Neuronal stem cell (in vitro differentiated cells): ENCODE measurements around the gene PFKP.
A peak's percentile ranks its signal among the peaks of the same experiment; 100 is the strongest.

ENCODE experiments used
- DNase-seq: peaks from one replicate; pipeline ENCODE4 v3.0.0-alpha.2; 2013; ENCODE audit warnings: low spot score
- H2AFZ ChIP-seq: one replicate; pipeline ENCODE4 v1.6.1; 2013; ENCODE audit warnings: mild to moderate bottlenecking, low read length, inconsistent platforms
- H2AK5ac ChIP-seq: 2 replicates; pipeline ENCODE4 v1.6.1; 2013; ENCODE audit warnings: low read depth, mild to moderate bottlenecking, inconsistent platforms, low read length, moderate library complexity, mixed read lengths
- H2BK120ac ChIP-seq: 2 replicates; pipeline ENCODE4 v1.6.1; 2013; ENCODE audit warnings: low read depth, mild to moderate bottlenecking, inconsistent platforms, low read length, moderate library complexity, mixed read lengths
- H2BK12ac ChIP-seq: one replicate; pipeline ENCODE4 v1.6.1; 2013; ENCODE audit warnings: low read length, inconsistent platforms
- H2BK15ac ChIP-seq: 2 replicates; pipeline ENCODE4 v1.6.1; 2013; ENCODE audit warnings: mild to moderate bottlenecking, low read length, inconsistent platforms, mixed read lengths
- H2BK5ac ChIP-seq: one replicate; pipeline ENCODE4 v1.6.1; 2013; ENCODE audit warnings: inconsistent platforms, mild to moderate bottlenecking, low read length, moderate library complexity
- H3K14ac ChIP-seq: one replicate; pipeline ENCODE4 v1.6.1; 2013; ENCODE audit warnings: low read length, inconsistent platforms
- H3K18ac ChIP-seq: 2 replicates; pipeline ENCODE4 v1.6.1; 2013; ENCODE audit warnings: low read length, inconsistent platforms
- H3K23ac ChIP-seq: 2 replicates; pipeline ENCODE4 v1.6.1; 2013; ENCODE audit warnings: low read depth, mild to moderate bottlenecking, mixed read lengths, low read length, inconsistent platforms; ENCODE audit not compliant: poor library complexity
- H3K27ac ChIP-seq: replicated peaks from 3 replicates; pipeline ENCODE4 v1.5.1; 2013; ENCODE audit warnings: low read length, inconsistent platforms
- H3K27me3 ChIP-seq, 3 experiments: 2 replicates each; pipeline ENCODE4 v1.6.1; 2013; ENCODE audit warnings: low read length in 3 of 3, mild to moderate bottlenecking in 2 of 3, inconsistent platforms in 1 of 3, low read depth in 1 of 3, mixed read lengths in 1 of 3, moderate library complexity in 1 of 3; ENCODE audit not compliant: control insufficient read depth in 3 of 3, insufficient read depth in 3 of 3
- H3K36me3 ChIP-seq, 2 donors: replicated peaks in 1 of 2; 2 replicates each; pipeline ENCODE4 v1.6.1; 2013; ENCODE audit warnings: low read length in 2 of 2; ENCODE audit not compliant: control insufficient read depth in 2 of 2, insufficient read depth in 2 of 2
- H3K4ac ChIP-seq: 2 replicates; pipeline ENCODE4 v1.6.1; 2013; ENCODE audit warnings: inconsistent platforms, mild to moderate bottlenecking, low read length, moderate library complexity
- H3K4me1 ChIP-seq, 2 donors: 1 replicate in 1 of 2; 2 replicates in 1 of 2; pipeline ENCODE4 v1.6.1; 2013; ENCODE audit warnings: low read length in 2 of 2, low read depth in 1 of 2; ENCODE audit not compliant: control insufficient read depth in 2 of 2, insufficient read depth in 1 of 2
- H3K4me2 ChIP-seq: one replicate; pipeline ENCODE4 v1.6.1; 2013; ENCODE audit warnings: mild to moderate bottlenecking, low read length, inconsistent platforms; ENCODE audit not compliant: insufficient read depth, poor library complexity, severe bottlenecking
- H3K4me3 ChIP-seq, 2 donors: 2 replicates each; pipeline ENCODE4 v1.5.1; 2013; ENCODE audit warnings: low read length in 2 of 2, mild to moderate bottlenecking in 2 of 2, inconsistent platforms in 1 of 2, moderate library complexity in 1 of 2
- H3K79me1 ChIP-seq: one replicate; pipeline ENCODE4 v1.6.1; 2013; ENCODE audit warnings: low read depth, mild to moderate bottlenecking, inconsistent platforms, low read length, moderate library complexity
- H3K9ac ChIP-seq: one replicate; pipeline ENCODE4 v1.6.1; 2013; ENCODE audit warnings: mild to moderate bottlenecking, low read depth, low read length, inconsistent platforms; ENCODE audit not compliant: poor library complexity
- H3K9me3 ChIP-seq, 2 donors: replicated peaks in 1 of 2; 2 replicates each; pipeline versions ENCODE3 to v1.6.1; 2013; ENCODE audit warnings: low read length in 2 of 2, mild to moderate bottlenecking in 2 of 2, inconsistent platforms in 1 of 2, low read depth in 1 of 2, mixed read lengths in 1 of 2, moderate library complexity in 1 of 2; ENCODE audit not compliant: control insufficient read depth in 2 of 2, insufficient read depth in 1 of 2
- H4K8ac ChIP-seq: one replicate; pipeline ENCODE4 v1.6.1; 2013; ENCODE audit warnings: low read depth, mild to moderate bottlenecking, inconsistent platforms, low read length, moderate library complexity
- H4K91ac ChIP-seq: one replicate; pipeline ENCODE4 v1.6.1; 2013; ENCODE audit warnings: low read length, low read depth, mild to moderate bottlenecking, inconsistent platforms; ENCODE audit not compliant: poor library complexity
- WGBS, 2 donors: extraction: QIAGEN DNeasy Blood & Tissue Kit; methylation state at CpG; one replicate each; pipeline ENCODE4 v1.1.7; 2013; ENCODE audit warnings: missing lambda C conversion rate in 2 of 2, mixed read lengths in 1 of 2; ENCODE audit not compliant: insufficient read length in 2 of 2, insufficient replicate concordance in 1 of 2; ENCODE audit errors: extremely low coverage in 2 of 2; 5-methylcytosine and 5-hydroxymethylcytosine counted together

Gene PFKP

GRCh38 chr10:3093996-3094395 lies 26.6 kb downstream of the PFKP start:
- Histone ChIP-seq H4K91ac (no peak overlapping the region), H3K79me1 (no peaks in the 10 kb centered on the region), H2AFZ (no peak overlapping the region), H3K36me3 (no peaks in the 10 kb centered on the region), H3K27me3 (no peaks in the 10 kb centered on the region), H3K18ac (no peak overlapping the region), H3K9ac (no peak overlapping the region), H3K4ac (no peak overlapping the region), H3K4me2 (no peak overlapping the region), H4K8ac (no peak overlapping the region), H3K4me1 (peaks cover 5 to 10% of the 10 kb centered on the region in 2 donors), H3K23ac (no peak overlapping the region), H2AK5ac (no peak overlapping the region), H2BK5ac (no peak overlapping the region), H2BK120ac (no peak overlapping the region), H3K27ac (no peak overlapping the region), H2BK12ac (no peak overlapping the region), H3K9me3 (peaks cover 0 to 2% of the 10 kb centered on the region in 2 donors), H3K4me3 (peak overlapping the region in 1 of 2 donors; percentile 25), H2BK15ac (no peak overlapping the region), H3K14ac (no peak overlapping the region)
- WGBS, 2 donors, result no CpG with 5 or more reads among the region's 5 CpGs
- no peak for DNase-seq

DNA sequence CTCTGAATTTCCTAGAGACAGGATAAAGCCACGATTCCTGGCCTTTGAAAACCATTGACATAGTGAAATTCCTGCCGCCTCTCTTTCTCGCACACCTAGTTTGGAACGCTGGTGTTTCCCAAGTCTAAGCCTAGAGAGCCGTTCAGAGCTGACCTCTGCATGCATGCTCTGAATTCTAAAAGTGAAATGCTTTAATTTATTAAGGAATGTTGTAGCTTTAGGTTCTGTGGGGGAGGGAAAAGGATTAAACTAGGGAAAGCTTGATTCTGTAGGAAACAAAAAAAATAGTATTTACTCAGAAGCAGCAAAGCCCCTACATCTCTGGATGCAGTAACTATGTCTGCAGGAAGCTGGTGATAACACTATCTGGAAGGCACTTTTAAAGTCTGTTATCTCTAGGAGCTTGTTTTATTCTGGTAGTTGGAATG lies 27.3 kb downstream of the PFKP start:
- Histone ChIP-seq H3K9ac (no peak overlapping the region), H3K27ac (no peak overlapping the region), H3K4me3 (no peak overlapping the region), H3K4ac (no peak overlapping the region), H3K36me3 (peaks cover 0 to 2% of the 10 kb centered on the region in 2 donors), H2AFZ (no peak overlapping the region), H3K18ac (no peak overlapping the region), H3K27me3 (no peaks in the 10 kb centered on the region), H3K23ac (no peak overlapping the region), H4K8ac (no peak overlapping the region), H3K14ac (no peak overlapping the region), H3K4me2 (no peak overlapping the region), H2BK5ac (no peak overlapping the region), H3K4me1 (peaks cover 5 to 10% of the 10 kb centered on the region in 2 donors), H3K9me3 (peaks cover 0 to 2% of the 10 kb centered on the region in 2 donors), H2BK12ac (no peak overlapping the region), H2AK5ac (no peak overlapping the region), H4K91ac (no peak overlapping the region), H2BK15ac (no peak overlapping the region), H2BK120ac (no peak overlapping the region), H3K79me1 (no peaks in the 10 kb centered on the region)
- DNase-seq, result no peak
- WGBS, 2 donors, result no CpG with 5 or more reads among the region's 5 CpGs

DNA sequence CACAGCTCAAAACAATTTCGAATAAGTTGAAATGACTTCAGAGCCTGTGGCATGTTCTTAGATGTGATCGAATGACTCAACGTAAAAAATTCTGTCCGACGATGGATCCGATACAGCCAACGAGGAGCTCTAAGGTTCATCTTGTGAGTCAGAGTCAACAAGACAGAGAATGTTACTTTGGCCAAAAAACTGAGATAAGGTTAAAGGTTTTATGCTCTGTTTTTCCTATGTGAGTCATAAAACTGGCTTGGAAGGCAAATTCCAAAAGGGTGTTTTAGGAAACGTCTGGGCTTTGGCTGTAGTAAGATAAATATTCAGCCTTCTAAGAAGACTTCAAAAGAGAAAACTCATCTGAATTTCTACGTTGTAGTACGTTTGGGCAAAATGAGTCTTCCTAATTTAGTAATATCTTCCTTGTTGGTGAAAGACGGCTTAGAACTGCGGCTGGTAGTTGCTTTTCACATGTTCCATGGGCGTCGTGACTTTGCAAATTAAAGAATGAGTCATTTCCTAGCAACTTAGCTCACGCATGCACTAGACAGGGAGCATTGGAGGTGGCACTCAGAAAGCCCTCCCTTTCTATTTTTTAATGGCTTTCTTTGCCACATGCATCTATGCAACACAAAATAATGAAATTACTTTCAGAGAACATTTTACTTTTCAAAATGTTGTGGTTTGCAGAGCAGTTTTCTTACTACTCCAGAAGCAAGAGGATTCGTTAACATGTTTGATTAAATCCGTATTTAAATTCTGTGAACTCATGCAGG lies 28.2 kb downstream of the PFKP start:
- WGBS, 2 donors, result no CpG with 5 or more reads among the region's 17 CpGs

GRCh38 chr10:3096149-3096548 lies 28.8 kb downstream of the PFKP start:
- Histone ChIP-seq H2BK5ac (no peak overlapping the region), H3K27ac (no peak overlapping the region), H4K8ac (no peak overlapping the region), H3K4me3 (no peak overlapping the region), H3K4me1 (peaks cover 4 to 5% of the 10 kb centered on the region in 2 donors), H3K9me3 (peaks cover 0 to 2% of the 10 kb centered on the region in 2 donors), H2BK12ac (no peak overlapping the region), H4K91ac (no peak overlapping the region), H3K36me3 (peaks cover 0 to 5% of the 10 kb centered on the region in 2 donors), H3K23ac (no peak overlapping the region), H3K79me1 (no peaks in the 10 kb centered on the region), H3K4me2 (no peak overlapping the region), H2AFZ (no peak overlapping the region), H3K14ac (no peak overlapping the region), H2BK15ac (no peak overlapping the region), H2AK5ac (no peak overlapping the region), H3K27me3 (no peaks in the 10 kb centered on the region), H3K4ac (no peak overlapping the region), H3K18ac (no peak overlapping the region), H3K9ac (no peak overlapping the region), H2BK120ac (no peak overlapping the region)
- no CpG with 5 or more reads among the region's 16 CpGs for WGBS, 2 donors
- no peak for DNase-seq

More for the DNA sequence above, 28.2 kb downstream of the PFKP start:
- Histone ChIP-seq H3K9ac (no peak overlapping the region), H3K4me3 (no peak overlapping the region), H4K8ac (no peak overlapping the region), H4K91ac (no peak overlapping the region), H2AFZ (peak overlapping the region; percentile 62), H2AK5ac (no peak overlapping the region), H3K27ac (no peak overlapping the region), H3K4me2 (no peak overlapping the region), H2BK120ac (no peak overlapping the region), H3K9me3 (peaks cover 0 to 2% of the 10 kb centered on the region in 2 donors), H3K27me3 (no peaks in the 10 kb centered on the region), H3K36me3 (peaks cover 0 to 5% of the 10 kb centered on the region in 2 donors), H3K4ac (no peak overlapping the region), H3K79me1 (no peaks in the 10 kb centered on the region), H3K23ac (no peak overlapping the region), H2BK15ac (no peak overlapping the region), H2BK12ac (no peak overlapping the region), H3K4me1 (peaks cover 5 to 6% of the 10 kb centered on the region in 2 donors), H3K18ac (no peak overlapping the region), H2BK5ac (no peak overlapping the region), H3K14ac (no peak overlapping the region)
- DNase-seq, result no peak
